IPS-18c (cell line): ENCODE results near the gene GRIN2A.

Source experiments
- H3K4me3 ChIP-seq: 2 replicates; pipeline ENCODE4 v1.7.0; 2013; ENCODE audit warnings: low read depth, mild to moderate bottlenecking, low read length, moderate library complexity; ENCODE audit not compliant: insufficient read depth
- H3K9me3 ChIP-seq: one replicate; pipeline ENCODE4 v1.6.1; 2013; ENCODE audit warnings: mild to moderate bottlenecking, low read length, moderate library complexity; ENCODE audit not compliant: control insufficient read depth, insufficient read depth

Gene GRIN2A

DNA sequence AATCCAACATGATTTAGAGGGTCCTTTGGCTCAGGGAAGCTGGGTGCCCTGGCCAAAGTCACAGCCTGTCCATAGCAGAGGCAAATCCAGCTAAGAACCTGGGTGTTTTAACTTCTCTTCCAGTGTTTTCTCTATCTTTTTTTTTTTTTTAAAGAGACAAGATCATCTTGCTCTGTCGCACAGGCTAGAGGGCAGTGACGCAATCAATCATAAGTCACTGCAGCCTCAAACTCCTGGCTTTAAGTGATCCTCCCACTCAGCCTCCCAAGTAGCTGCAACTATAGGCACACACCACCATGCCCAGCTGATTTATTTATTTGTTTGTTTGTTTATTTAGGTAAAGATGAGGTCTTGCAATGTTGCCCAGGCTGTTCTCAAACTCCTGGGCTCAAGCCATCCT is 14.8 kb upstream of the GRIN2A start:
- Histone ChIP-seq H3K4me3 (no peak overlapping the region), H3K9me3 (no peaks in the 10 kb centered on the region)

- Histone ChIP-seq H3K4me3 (no peak overlapping the region), H3K9me3 (no peaks in the 10 kb centered on the region)
These were observed 8.9 kb upstream of the GRIN2A start for GRCh38 chr16:10191096-10191495.

GRCh38 chr16:10189861-10190390 is 7.7 kb upstream of the GRIN2A start:
- no peaks in the 10 kb centered on the region for H3K9me3 ChIP-seq

GRCh38 chr16:10188236-10188635 is 6.0 kb upstream of the GRIN2A start:
- H3K9me3 ChIP-seq: no peaks in the 10 kb centered on the region
- H3K4me3 ChIP-seq: no peak overlapping the region

More at GRCh38 chr16:10189861-10190390, 7.7 kb upstream of the GRIN2A start:
- no peak overlapping the region for H3K4me3 ChIP-seq

- Histone ChIP-seq H3K9me3 (no peaks in the 10 kb centered on the region), H3K4me3 (peak overlapping the region; percentile 74)
These were observed 749 bp downstream of the GRIN2A start for GRCh38 chr16:10181196-10182162.

DNA sequence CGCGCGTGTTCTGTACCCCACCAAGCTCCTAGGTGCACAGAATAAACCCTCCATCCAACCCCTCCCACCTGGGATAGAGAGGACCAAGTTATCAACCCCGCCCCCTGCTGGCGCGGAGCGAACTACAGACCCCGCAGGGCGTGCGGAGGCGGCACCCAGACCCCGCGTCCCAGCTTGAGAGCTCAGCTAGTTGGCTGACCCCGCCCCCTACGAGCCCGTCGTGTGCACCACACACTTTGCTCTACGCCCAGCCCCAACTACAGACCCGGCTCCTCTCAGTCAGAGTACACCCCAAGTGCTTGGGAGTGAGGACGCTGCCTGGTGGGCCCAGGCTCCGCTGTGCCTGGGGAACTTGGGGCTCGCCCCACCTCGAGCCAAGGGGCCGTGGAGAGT is 1.5 kb downstream of the GRIN2A start:
- H3K9me3 ChIP-seq: no peaks in the 10 kb centered on the region
- H3K4me3 ChIP-seq: peak overlapping the region; percentile 74

- no peaks in the 10 kb centered on the region for H3K9me3 ChIP-seq
- peak overlapping the region; percentile 74; the same call in 1 of the 2 replicates for H3K4me3 ChIP-seq
These were observed 2.0 kb downstream of the GRIN2A start for GRCh38 chr16:10180042-10180770.

- Histone ChIP-seq H3K9me3 (no peaks in the 10 kb centered on the region), H3K4me3 (no peak overlapping the region)
These were observed 3.7 kb downstream of the GRIN2A start for GRCh38 chr16:10178526-10178925.

- Histone ChIP-seq H3K4me3 (no peak overlapping the region), H3K9me3 (no peaks in the 10 kb centered on the region)
These were observed 4.1 kb downstream of the GRIN2A start for GRCh38 chr16:10178080-10178479.

- Histone ChIP-seq H3K4me3 (no peak overlapping the region), H3K9me3 (no peaks in the 10 kb centered on the region)
These were observed 9.2 kb downstream of the GRIN2A start for GRCh38 chr16:10172848-10173655.

- Histone ChIP-seq H3K9me3 (no peaks in the 10 kb centered on the region), H3K4me3 (no peak overlapping the region)
These were observed 11.0 kb downstream of the GRIN2A start for GRCh38 chr16:10171221-10171620.

DNA sequence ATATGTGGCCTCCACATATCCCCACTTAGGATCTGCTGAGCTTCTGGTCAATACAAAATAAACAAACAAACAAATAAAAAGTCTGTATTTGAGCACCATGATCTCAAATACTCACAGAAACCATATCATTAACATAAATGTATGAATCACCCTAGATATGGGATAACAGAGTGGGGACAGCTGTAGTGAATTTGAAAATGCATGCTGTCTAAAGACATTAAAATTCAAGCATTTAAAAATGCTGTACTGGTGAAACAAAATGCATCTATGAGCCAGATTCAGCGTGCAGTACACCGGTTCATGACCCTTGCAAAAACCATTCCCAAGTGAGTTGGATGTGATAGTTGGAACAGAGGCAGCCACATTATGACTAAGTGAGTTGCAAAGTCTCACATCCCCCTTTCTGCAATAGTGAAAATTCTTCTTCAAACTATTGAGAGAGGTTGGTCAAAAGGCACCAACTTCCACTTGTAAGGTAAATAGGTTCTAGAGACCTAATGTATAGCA is 12.3 kb downstream of the GRIN2A start:
- Histone ChIP-seq H3K4me3 (no peak overlapping the region), H3K9me3 (no peaks in the 10 kb centered on the region)

GRCh38 chr16:10169031-10169430 is 13.2 kb downstream of the GRIN2A start:
- H3K4me3 ChIP-seq: no peak overlapping the region
- H3K9me3 ChIP-seq: no peaks in the 10 kb centered on the region

DNA sequence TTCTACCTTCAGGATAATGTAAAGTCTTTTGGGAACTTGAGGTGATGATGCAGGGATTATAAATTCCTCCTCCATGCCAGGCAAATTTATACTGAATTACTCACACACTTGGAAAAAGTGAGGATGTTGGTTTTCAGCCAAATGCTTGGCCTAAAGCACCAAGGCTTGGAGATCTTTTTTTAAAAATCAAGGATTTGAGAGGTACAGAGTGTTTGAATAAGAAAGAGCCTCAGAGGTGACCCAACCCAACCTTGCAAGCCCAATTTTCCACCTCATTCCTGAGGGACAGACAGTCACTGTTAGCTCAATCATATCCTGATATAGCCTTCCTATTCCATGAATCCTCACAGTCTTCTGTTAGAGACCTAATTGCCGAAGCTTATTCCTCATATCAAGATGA is 14.0 kb downstream of the GRIN2A start:
- Histone ChIP-seq H3K4me3 (no peak overlapping the region), H3K9me3 (no peaks in the 10 kb centered on the region)

DNA sequence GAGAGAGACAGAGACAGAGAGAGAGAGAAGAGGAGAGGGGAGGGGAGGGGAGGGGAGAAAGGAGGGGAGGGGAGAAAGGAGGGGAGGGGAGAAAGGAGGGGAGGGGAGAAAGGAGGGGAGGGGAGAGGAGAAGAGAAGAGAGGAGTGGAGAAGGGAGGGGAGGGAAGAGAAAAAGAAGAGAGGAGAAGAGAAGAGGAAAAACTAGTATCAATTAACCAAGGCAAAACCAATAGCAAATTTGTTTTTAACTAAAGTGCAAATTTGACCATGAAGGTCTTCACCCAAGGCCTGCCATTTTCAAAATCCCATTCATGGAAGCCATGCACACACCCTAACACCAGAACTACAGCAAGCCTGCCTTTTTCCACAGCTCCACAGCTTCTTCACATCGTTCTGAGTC is 16.6 kb downstream of the GRIN2A start:
- Histone ChIP-seq H3K9me3 (no peaks in the 10 kb centered on the region), H3K4me3 (no peak overlapping the region)

- Histone ChIP-seq H3K9me3 (no peaks in the 10 kb centered on the region), H3K4me3 (no peak overlapping the region)
These were observed 19.2 kb downstream of the GRIN2A start for GRCh38 chr16:10162981-10163380.

- H3K9me3 ChIP-seq: no peaks in the 10 kb centered on the region
These were observed 26.1 kb downstream of the GRIN2A start for GRCh38 chr16:10156099-10156498.

More at GRCh38 chr16:10156099-10156498, 26.1 kb downstream of the GRIN2A start:
- no peak overlapping the region for H3K4me3 ChIP-seq
